Activated CD4-positive, alpha-beta T cell treated with anti-CD3 and anti-CD28 coated beads, Interleukin-10, Interleukin-2, amounts not matched to agents 100 ng/mL and 50 ng/mL, durations not matched to agents 16 hours and 8 hours (primary cell): ENCODE measurements around the gene OLA1.

ENCODE experiments used
- DNase-seq: peaks from one replicate; pipeline ENCODE4 v3.0.0-alpha.2; 2020

Gene OLA1

DNA sequence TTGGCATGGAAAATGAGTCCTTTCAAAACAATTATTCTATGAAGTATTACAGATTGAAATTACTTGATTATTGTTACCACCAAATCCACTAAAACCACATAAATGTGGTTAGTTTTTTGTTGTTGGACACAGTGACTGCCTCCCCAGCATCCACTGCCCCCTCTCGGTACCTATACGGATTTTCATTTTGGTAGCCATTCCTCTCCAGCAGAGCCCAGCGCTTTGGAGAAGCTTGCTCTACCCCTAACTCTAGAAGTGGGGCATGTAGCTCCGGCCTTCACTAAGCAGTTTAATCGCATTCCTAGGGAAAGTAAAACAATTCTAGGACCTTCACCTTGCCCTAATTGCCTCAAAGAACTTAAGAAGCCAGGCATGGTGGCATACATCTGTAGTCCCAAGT is 24.2 kb downstream of the OLA1 start:
- no peak for DNase-seq

DNA sequence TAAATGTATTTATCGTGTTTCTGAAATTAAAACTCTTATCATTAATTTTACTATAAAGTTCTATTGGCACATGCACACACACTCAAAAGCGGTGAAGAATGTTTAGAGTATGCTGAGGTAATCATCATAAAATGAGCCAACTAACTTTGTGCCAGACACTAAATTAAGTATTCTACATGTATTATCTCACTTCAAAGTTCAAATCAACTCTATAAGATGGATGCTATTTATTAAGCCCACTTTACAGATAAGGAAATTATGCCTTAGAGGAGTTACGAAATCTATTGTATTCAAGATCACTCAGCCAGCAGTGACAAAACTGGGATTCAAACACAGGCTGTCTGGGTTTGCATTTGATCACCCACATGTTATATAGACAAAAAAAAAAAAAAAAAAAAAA is 24.9 kb downstream of the OLA1 start:
- no peak for DNase-seq

- no peak for DNase-seq
Observed at GRCh38 chr2:174222154-174222553, 26.2 kb downstream of the OLA1 start.

- DNase-seq, result no peak
Observed at GRCh38 chr2:174219321-174219720, 29.0 kb downstream of the OLA1 start.

- no peak for DNase-seq
Observed at GRCh38 chr2:174218773-174219172, 29.6 kb downstream of the OLA1 start.

DNA sequence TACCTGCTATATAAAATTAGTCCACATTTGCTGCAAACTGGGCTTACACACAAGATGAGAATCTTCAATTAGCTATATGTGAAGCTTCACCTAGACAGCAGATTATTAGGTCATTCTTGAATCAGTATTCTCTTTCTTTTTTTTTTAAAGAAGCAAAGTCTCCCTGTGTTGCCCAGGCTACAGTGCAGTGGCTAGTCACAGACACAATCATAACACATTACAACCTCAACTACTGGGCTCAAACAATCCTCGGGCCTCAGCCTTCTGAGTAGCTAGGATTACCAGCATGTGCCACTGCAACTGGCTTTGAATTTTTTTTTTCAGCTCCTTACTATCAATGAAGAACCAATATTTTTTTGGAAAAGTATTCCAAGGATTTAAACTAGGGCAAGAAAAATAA is 30.5 kb downstream of the OLA1 start:
- DNase-seq, result no peak

DNA sequence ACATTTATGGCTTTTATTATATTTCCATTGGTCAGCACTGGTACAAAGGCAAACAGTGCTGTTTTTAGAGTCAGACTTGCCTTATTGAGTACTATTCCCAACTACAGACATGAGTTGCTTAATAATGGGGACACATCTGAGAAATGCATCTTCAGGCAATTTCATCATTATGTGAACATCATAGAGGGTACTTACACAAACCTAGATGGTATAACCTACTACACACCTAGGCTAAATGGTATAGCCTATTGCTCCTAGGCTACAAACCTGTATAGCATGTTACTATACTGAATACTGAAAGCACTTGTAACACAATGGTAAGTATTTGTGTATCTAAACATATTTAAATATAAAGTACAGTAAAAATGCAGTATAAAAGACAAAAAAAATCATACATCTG is 36.4 kb downstream of the OLA1 start:
- no peak for DNase-seq

DNA sequence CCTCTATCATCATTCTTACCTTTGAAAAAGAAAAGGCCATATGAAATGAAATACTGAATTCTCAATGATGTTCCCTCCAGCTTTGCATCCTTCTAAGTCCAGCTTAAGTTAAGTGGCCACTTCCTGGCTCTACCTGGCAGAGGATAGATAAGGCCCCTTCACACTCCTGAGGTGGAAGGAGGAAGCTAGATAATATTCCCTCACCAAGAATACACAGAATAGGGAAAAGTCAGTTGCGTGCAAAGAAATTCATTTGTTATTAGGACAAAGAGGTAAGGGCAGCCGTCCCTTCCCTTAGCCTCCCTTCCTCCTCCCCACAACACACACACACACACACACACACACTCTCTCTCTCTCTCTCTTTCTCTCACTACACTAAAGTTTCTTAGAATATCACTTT is 37.5 kb downstream of the OLA1 start:
- no peak for DNase-seq

DNA sequence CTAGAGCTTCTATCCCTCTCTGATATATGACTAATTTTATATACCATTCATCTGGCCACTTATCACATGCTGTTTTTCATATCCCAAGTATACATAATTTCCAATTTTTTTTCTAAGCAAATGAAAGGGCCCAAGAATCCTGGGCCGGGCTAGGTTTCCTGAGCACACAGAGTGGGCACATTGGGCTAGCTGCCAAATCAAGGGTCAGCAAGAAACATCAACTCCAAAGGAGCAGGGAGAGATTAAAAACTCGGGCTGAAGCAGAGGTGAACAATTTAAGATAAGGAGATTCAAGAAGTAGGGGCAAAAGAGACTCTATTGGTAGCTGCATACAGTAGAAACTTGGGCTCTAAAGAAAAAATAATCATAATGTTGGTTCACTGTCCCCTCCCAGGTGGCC is 39.0 kb downstream of the OLA1 start:
- DNase-seq, result no peak

DNA sequence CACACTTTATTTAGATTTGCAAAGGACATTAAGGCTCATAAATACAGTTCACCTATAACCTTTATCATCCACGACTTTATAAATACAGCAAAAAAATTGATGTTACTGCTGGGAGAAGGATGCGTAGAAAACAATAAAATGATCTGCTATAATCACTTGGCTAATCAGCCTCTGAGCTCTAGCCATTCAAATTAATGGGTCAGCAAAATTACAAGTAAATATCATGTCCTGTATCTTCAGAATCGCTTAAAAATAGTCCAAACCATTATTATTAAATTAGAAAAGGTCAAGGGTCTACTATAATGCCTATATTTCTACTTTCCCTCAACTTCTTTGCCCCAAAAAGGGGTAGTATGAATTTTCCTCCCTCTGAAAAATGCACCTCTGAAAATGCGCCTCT is 40.3 kb downstream of the OLA1 start:
- no peak for DNase-seq

GRCh38 chr2:174205562-174205961 is 42.8 kb downstream of the OLA1 start:
- DNase-seq, result no peak

DNA sequence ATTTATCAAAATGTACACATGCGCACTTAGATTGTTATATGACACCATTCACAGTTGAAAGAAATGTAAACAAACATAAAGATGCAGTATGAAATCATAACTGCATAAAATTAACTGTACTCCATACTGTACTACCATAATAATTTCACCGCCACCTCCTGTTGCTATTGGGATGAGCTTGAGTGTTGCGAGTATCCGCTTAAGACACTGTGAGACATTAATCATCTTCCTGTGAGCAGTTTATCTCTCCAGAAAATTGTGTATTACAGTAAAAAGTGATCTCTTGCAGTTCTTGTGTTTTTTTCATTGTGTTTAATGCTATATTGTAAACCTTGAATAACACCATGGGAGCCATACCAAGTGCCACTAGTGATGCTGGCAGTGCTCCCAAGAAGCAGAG is 46.1 kb downstream of the OLA1 start:
- no peak for DNase-seq

DNA sequence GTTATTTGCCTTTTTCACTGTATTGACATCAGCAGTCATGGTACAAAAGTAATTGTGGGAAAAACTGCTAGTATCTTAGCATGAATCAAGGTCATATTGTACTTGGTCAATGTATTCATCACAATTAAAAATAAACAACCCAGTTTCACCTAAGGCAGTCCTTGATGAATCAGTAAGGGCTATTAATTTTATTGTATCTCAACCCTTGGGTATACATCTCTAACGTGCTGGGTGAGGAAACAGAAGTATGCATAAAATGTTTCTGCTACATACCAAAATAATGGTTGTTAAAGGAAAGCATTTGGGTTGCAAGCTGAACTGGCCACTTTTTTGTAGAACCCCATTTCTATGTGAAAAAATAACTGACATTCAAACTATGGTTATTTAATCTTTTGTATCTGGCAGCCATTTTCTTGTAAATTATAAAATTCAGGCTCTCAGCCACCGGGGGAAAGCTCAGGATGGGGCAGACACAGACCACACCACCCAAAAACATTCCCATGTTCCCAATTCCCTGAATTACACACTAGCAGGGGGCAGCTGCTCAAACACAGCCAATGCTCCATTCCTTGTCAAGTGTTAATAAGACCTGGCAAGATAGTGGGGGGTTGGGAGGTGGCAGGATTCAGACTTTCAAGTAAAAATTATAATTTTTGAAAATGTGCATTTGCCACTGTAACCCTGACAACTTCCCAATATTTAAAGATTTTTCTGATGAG is 49.3 kb downstream of the OLA1 start:
- no peak for DNase-seq

- no peak for DNase-seq
Observed at GRCh38 chr2:174195253-174195652, 53.1 kb downstream of the OLA1 start.

DNA sequence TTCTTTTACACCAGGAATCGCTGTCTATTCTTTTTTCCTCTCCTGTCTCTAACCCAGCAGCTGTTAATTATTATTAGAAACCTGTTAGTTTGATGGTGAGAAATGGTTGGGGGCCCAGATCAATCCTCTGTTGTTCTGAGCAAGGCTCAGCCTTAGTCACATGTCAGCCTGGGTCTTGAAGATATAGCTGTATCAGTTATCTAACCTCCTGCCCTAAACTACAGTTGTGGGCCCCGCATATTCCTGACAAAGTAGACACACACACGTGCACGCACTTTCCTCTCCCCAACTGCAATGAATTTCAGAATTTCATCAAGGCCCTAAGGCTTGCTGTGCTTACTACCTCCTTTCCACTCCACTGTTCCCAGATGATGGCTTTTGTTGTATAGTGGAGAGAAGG is 54.6 kb downstream of the OLA1 start:
- no peak for DNase-seq

DNA sequence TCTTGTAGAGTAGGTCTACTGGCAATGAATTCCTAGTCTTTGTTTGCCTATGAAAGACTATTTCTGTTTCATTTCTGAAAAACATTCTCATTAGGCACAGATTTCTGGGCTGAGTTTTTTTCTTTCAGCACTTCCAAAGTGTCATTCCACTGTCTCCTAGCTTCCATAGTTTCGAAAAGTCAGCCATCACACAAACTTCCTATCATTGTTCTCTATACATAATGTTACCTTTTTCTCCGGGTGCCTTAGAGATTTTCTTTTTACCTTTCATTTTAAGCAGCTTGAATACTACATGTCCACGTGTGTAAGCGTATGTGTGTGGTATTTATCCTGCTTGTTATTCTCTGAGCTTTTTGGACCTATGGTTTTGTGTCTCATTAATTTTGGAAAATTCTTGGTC is 55.7 kb downstream of the OLA1 start:
- no peak for DNase-seq

DNA sequence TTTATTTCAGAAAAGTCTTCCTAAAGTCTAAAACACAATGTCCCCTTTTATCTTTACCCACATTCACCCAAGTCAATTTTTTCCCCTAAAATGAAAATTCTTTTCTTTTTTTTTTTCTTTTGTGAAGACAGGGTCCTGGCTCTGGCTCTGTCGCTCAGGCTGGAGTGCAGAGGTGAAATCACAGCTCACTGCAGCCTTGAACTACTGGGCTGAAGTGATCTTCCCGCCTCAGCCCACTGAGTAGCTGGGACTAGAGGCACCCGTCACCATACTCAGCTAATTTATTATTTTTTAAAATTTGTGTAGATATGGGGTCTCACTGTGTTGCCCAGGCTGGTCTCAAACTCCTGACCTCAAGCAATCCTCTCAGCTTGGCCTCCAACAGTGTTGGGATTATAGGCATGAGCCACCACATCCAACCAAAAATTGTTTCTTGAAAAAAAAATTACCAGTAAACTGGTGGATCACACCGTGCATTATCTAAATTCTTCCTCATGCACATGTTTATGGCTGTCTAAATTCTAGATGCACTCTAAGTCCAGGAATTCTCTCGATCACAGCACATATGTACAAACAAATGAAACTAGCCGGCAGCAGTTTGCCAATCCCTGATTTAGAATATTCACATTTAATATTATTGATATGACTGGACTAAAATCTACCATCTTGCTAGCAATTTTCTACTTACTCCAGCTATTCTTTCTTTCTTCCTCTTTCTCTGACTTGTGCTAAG is 56.8 kb downstream of the OLA1 start:
- DNase-seq, result no peak

DNA sequence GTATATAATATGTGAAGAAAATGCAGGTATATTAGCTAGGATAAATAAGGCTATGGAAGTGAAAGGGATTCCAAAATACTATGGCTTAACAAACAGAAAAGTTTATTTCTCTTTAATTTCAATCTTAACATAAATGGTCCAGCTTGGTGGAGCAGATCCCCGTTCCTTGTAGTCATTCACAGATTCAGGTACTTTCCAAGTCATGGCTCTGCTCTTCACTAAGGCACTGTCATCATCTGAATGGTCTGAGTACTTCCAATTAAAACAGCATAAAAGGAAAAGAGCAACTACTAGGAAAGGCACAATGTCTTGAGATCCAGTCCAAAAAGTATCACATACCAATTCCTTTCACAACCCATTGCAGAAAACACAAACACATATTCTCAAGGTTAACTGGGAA is 63.4 kb downstream of the OLA1 start:
- DNase-seq, result no peak

GRCh38 chr2:174184504-174184903 is 63.8 kb downstream of the OLA1 start:
- no peak for DNase-seq

GRCh38 chr2:174183076-174183475 is 65.3 kb downstream of the OLA1 start:
- no peak for DNase-seq

- no peak for DNase-seq
Observed at GRCh38 chr2:174181368-174181767, 67.0 kb downstream of the OLA1 start.

DNA sequence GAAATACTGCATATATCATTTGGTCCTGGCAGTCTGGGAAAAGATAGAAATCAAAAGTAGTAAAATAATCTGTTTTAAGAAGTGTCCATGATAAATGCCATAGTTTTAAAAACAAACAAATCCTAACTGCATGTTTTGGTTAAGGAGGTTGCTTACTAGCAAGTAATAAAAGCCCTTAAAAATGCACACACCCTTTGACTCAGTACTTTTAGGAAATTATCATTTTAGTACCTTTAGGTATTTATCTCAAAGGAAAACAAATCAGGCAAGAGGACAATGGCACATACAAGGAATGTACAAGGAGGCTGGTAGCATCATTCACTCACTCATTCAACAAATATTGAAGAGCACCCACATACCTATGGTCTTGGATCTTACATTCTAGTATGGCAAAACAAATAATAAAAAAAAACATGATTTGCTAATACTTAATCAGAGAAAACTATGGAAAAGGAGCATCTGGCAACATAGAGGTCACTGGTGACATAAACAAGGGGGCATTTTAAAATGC is 67.6 kb downstream of the OLA1 start:
- no peak for DNase-seq

- no peak for DNase-seq
Observed at GRCh38 chr2:174180165-174180724, 68.1 kb downstream of the OLA1 start.

DNA sequence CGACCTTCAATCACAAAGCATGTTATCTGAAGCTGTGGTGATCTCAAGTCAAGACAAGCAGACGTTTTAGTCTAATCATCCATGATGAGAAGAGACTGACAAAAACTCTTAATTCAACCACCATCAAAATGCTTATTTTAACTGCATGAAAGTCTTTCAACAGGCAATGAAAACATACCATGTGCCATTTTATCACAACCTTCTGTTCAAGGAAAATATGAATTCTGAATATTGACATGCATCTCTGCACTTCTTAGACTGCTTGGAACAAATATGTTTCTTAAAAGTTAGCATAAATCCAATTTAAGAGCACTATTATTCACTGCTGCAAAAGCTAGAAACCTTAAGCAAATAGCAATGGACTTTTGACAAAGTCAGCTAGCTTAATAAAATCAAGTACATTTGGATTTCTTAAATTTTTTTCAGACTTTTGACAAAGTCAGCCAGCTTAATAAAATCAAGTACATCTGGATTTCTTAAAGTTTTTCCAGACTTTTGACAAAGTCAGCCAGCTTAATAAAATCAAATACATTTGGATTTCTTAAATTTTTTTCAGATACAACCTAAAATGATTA is 70.9 kb downstream of the OLA1 start:
- no peak for DNase-seq
